Spleen (tissue), 7 donors: ENCODE measurements around the gene TBXAS1.

Experiments used
- POLR2A ChIP-seq, 3 donors: fragments of 450-650 bp; IDR thresholded peaks; one replicate each; pipeline ENCODE4 v1.5.1; 2017; ENCODE audit warnings: antibody characterized with exemption in 3 of 3, mild to moderate bottlenecking in 1 of 3
- TF ChIP-seq, protein P1 (sequence below), 11 experiments: fragments of 200-600 bp in 7 of 11; fragments of 450-650 bp in 4 of 11; sonication (generic) in 4 of 11; IDR thresholded peaks in 8 of 11; conservative IDR thresholded peaks in 3 of 11; 1 replicate in 7 of 11; 2 replicates in 4 of 11; pipeline versions ENCODE4 v1.4.0 to v1.8.0; 2016 to 2021; ENCODE audit warnings: antibody characterized with exemption in 11 of 11, inconsistent platforms in 4 of 11, mild to moderate bottlenecking in 1 of 11
- donor health status: DM: no; HTN: no; CAD: no; lungs with moderate emphysema.
- donor health status: DM: no; HTN: no; CAD: no.
- donor health status: DM: no; HTN: no; CAD: no.

DNA sequence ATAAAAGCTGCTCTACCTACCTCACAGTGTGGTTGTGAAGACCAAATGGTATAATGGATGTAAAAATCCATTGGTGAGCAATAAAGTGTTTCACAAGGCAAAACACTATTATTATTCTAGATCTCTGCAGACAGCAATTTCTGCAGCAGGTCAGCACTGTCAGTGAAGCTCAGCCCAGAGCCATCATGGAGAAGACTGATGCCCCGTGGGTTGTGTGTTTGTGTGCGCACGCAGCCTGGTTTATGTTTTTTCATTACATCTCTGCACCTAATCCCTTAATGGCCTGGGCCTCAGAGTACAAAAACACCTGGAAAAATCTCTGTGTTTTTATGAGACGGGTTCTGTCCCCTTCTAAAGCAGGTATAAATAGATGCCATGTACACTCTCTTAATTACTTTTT is 169.5 kb downstream of the TBXAS1 start:
- TF ChIP-seq, protein P1, sequence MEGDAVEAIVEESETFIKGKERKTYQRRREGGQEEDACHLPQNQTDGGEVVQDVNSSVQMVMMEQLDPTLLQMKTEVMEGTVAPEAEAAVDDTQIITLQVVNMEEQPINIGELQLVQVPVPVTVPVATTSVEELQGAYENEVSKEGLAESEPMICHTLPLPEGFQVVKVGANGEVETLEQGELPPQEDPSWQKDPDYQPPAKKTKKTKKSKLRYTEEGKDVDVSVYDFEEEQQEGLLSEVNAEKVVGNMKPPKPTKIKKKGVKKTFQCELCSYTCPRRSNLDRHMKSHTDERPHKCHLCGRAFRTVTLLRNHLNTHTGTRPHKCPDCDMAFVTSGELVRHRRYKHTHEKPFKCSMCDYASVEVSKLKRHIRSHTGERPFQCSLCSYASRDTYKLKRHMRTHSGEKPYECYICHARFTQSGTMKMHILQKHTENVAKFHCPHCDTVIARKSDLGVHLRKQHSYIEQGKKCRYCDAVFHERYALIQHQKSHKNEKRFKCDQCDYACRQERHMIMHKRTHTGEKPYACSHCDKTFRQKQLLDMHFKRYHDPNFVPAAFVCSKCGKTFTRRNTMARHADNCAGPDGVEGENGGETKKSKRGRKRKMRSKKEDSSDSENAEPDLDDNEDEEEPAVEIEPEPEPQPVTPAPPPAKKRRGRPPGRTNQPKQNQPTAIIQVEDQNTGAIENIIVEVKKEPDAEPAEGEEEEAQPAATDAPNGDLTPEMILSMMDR (IDR thresholded peaks at IDR 0.05 in 8 of 11, conservative IDR thresholded peaks at IDR 0.05 in 3 of 11), result no peak
- TF ChIP-seq POLR2A (IDR thresholded peaks at IDR 0.05), result no peak
